Panc1 (cell line): ENCODE measurements around the gene RNF169.

Experiments
- CTCF ChIP-seq: fragments of 450-650 bp; IDR thresholded peaks from 2 replicates; pipeline ENCODE4 v1.5.1; 2017; ENCODE audit warnings: mild to moderate bottlenecking
- POLR2AphosphoS5 ChIP-seq: IDR thresholded peaks from 2 replicates; pipeline ENCODE4 v1.6.1; 2012; ENCODE audit warnings: mild to moderate bottlenecking, low read depth, low read length, moderate library complexity

- TF ChIP-seq POLR2AphosphoS5 (no peak), CTCF (peak; percentile 69; the same call in 1 of the 2 replicates)
Observed at GRCh38 chr11:74877132-74877531, 128.5 kb downstream of the RNF169 start.
